HuH-7 (cell line): ENCODE results near the gene TUBA1B.

Source experiments
- DNase-seq: peaks from one replicate; pipeline ENCODE4 v3.0.0; 2011; ENCODE audit warnings: low spot score

Gene TUBA1B

DNA sequence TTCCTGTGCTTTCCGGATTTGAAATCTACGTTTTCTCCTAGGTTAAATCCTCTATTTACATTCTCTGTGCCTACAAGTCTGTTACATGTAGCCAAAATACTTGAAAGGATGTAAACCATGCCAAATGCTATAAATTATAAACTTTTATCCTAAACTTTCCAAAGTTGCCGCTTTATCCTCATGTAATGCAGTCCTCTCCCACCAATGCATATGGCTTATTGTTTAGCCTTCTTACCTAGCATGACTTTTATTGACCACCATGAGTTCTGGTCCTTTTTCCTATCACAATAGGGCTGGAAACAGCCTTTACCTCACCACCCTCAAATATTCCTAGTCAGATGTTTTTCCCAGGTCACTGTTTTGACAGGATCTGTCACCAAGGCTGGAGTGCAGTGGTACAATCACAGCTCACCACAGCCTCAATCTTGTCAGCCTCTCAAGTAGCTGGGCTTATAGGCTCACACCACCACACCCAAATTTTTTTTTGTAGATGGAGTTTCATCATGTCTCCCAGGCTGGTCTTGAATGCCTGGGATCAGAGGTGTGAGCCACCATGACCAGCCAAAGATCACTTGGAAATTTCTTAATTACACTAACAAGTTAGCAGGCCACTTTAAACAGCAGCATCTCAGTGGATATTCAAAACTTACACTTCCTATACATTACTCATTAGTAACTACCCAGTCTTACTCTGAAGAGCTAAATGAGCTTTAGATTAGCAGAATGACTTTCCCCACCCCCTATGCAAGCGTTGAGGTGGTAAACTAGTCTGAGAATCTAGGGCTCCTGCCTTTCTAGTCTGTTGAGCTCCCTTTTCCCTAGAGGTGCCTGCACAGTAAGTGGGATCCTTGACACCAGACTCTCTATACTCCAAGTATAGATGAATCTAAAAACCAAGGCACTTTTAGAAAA, 4.1 kb downstream of the TUBA1B start:
- no peak for DNase-seq

- DNase-seq: peak; percentile 75
These were observed 10.0 kb downstream of the TUBA1B start for GRCh38 chr12:49121047-49121696.

GRCh38 chr12:49111206-49111605, 20.0 kb downstream of the TUBA1B start:
- no peak for DNase-seq

DNA sequence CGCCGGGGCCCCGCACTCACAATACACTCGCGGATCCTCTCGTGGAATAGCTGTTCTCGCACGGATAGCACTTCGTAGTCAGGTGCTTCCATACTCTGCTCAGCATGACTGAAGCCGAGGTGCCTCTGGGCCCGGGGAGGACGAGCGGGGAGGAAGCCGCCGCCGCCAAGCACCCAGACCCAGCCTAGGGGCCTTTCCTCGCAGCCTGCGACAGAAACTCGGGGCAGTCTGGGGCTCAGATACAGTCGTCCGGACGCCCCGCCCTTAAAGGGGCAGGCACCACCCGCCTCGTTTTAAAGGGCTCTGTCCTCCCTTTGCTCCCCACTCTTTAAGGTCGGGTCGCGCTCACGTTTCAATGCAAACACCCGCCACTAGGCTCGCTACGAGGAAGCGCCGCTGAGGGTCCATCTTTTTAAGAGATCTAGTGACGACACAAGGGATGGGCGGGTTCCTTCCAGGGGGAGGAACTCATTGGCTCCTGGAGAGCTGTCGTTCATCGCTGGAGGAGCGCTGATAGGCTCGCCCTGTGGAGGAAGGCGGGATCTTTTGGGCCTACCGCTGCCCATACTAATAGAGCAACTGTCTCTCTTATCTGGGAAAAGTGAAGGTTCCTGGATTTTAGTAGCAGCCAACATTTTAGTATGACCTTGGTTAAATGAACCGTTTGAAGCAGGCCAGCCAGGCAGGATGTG, 20.6 kb downstream of the TUBA1B start, which contains the start of gene LMBR1L:
LMBR1L (minus strand) TSS at position 384 of the 692 bp plus-strand sequence; CDS start at position 92, 292 bp downstream.
- DNase-seq: peak; percentile 99

- DNase-seq: no peak
These were observed 21.3 kb downstream of the TUBA1B start for GRCh38 chr12:49109641-49110463.

- DNase-seq: no peak
These were observed 22.2 kb downstream of the TUBA1B start for GRCh38 chr12:49108958-49109404.

- no peak for DNase-seq
These were observed 25.6 kb downstream of the TUBA1B start for GRCh38 chr12:49105504-49106084.

DNA sequence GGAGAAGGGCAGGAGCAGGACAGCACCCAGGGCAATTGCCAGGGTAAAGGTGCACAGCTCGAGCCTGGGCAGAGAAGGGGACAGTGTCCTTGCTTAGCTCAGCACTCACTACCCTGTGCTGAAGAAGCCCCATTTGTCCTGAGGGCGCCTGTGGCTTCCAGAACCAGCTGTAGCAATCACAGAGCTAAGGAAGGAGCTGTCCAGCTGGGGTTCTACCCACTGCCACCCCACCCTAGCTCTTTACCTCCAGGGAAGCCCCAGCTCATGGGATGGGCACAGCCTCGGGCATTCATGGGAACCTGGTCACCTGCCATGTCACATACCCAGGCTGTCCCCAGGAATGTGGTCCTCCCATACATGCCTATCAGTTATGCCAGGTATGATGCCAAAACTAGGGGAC, 26.4 kb downstream of the TUBA1B start:
- DNase-seq: no peak

- DNase-seq: no peak
These were observed 30.8 kb downstream of the TUBA1B start for GRCh38 chr12:49100380-49100779.

- DNase-seq: no peak
These were observed 32.5 kb downstream of the TUBA1B start for GRCh38 chr12:49098703-49099102.

DNA sequence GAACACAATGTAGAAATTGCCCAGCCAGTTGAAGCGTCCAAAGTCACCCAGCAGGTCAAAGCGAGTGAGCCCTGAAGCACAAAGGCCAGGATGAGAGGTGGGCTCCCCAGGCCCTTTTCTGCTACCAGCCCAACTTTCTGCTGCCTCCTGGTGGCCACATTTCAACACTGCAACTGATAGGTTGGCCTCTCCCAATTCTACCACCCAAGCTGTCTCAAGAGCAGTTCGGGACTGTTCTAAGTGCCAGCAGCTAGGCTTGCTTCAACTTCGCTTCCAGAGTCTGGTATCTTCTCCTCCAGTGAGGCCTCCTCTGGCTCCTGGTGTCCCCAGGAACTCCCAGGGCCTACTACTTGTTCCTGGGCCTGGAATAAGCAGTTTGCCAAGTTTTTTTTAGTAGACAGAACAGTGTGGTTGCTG, 33.2 kb downstream of the TUBA1B start:
- DNase-seq: peak; percentile 90

GRCh38 chr12:49097381-49097780, 33.8 kb downstream of the TUBA1B start:
- DNase-seq: no peak

- DNase-seq: no peak
These were observed 36.2 kb downstream of the TUBA1B start for GRCh38 chr12:49094975-49095365.

- DNase-seq: no peak
These were observed 36.8 kb downstream of the TUBA1B start, which contains the start of gene DHH for GRCh38 chr12:49094160-49094974. Gene DHH, minus strand, starts transcription at chr12:49094801. Its CDS starts 289 bp downstream, at chr12:49094512.

DNA sequence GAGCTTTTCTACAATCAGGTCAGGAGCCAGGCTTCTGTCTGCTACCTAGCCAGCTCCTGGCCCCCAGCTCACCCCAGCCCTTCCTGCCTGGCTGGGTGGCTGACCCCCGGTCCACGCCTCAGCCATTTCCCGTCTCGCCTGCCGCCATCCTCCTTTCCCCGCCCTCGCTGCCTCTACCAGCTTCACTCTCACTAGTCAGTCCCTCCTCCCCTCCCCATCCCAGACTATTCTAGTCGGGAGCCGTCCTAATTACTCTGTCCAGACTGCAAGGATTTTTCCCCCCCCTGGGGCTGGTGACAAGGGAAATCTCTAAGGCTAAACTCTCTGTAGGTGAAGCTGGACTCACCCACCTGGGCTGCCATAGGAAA, 37.4 kb downstream of the TUBA1B start:
- no peak for DNase-seq

GRCh38 chr12:49092816-49093406, 38.3 kb downstream of the TUBA1B start:
- no peak for DNase-seq

- peak; percentile 89 for DNase-seq
These were observed 38.9 kb downstream of the TUBA1B start for GRCh38 chr12:49092086-49092815.

DNA sequence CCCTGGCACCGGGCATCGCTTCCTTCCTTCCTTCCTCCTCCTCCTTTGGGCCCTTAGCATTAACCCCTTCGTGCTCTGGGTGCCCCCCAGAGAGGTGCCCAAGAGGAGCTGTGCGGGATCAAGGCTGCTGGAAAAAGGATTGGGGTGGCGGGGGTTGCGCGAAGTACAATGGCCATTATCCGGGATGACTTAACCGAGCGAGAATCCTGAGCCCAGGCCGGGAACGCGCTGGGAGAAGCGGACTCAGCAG, 39.4 kb downstream of the TUBA1B start:
- DNase-seq: no peak

GRCh38 chr12:49091056-49091835, 39.9 kb downstream of the TUBA1B start:
- no peak for DNase-seq
